ENCODE data around the gene DUT. TPM values are rescaled to one million over a fixed set of nuclear protein-coding genes. Genes with fewer than 3 reads are reported as not detected.

The DUT gene
- total RNA-seq, 1 experiment from 2014 or later, result 130 TPM

DNA sequence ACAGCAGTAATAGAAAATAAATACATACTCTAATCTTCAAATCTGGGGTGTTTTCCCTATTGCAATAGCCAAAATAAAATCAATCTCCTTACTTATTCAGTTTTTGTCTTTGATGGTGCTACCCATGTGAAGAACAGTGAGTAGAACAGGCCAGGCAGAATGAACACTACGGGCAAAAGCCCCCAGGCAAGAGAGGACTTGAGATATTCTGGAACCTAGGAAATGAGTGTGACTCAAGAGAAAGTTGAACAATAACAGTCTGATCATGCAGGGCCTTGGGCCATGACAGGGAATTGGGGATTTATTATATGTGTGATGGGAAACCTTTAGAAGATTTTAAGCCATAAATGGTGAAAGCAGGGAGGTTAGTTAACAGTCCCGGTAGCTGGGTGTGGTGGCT is 14.0 kb upstream of the DUT start:
- Histone ChIP-seq H3K36me3 (ENCODE audit: control insufficient read depth in 1 of 2, insufficient read depth in 2 of 2, low read length in 2 of 2) (no peaks in the 10 kb centered on the region), H3K4me3 (replicated peaks in 1 of 2; ENCODE audit: low read depth in 1 of 2, low read length in 2 of 2) (no peak overlapping the region), H3K9ac (ENCODE audit: low read length) (no peak overlapping the region), H3K9me2 (ENCODE audit: insufficient read depth) (no peaks in the 10 kb centered on the region), H3K9me3 (ENCODE audit: control insufficient read depth in 1 of 2, insufficient read depth in 1 of 2, low read depth in 1 of 2, low read length in 2 of 2) (no peaks in the 10 kb centered on the region), H3K27ac (ENCODE audit: low read depth, low read length) (no peak overlapping the region), H3K4me2 (ENCODE audit: low read length) (no peak overlapping the region), H3K4me1 (ENCODE audit: control insufficient read depth in 1 of 2, insufficient read depth in 2 of 2, low read length in 2 of 2) (no peaks in the 10 kb centered on the region), H4K20me1 (ENCODE audit: insufficient read depth) (no peaks in the 10 kb centered on the region), H3K79me2 (ENCODE audit: insufficient read depth, low read length) (no peaks in the 10 kb centered on the region), H2AFZ (ENCODE audit: low read depth, low read length, poor library complexity, severe bottlenecking) (no peak overlapping the region), H3K27me3 (ENCODE audit: insufficient read depth, low read length) (no peaks in the 10 kb centered on the region; the same call in 1 of the 2 replicates)
- RAD21 ChIA-PET (ENCODE audit: low non-redundant PET in 1 of 2, low total read pairs in 2 of 2, uncharacterized antibody in 2 of 2, unreplicated experiment in 2 of 2), result no interaction called here
- ATAC-seq (no peak), DNase-seq (ENCODE audit: low read depth, low spot score) (no peak)
- BruUV-seq (replicated peaks), result no TSS peak
- no peak for TF ChIP-seq EGR1 (IDR thresholded peaks at IDR 0.05; ENCODE audit: low read depth)
- TF ChIP-seq RAD21 (IDR thresholded peaks at IDR 0.05; ENCODE audit: low read depth), result no peak
- TF ChIP-seq, protein P1, sequence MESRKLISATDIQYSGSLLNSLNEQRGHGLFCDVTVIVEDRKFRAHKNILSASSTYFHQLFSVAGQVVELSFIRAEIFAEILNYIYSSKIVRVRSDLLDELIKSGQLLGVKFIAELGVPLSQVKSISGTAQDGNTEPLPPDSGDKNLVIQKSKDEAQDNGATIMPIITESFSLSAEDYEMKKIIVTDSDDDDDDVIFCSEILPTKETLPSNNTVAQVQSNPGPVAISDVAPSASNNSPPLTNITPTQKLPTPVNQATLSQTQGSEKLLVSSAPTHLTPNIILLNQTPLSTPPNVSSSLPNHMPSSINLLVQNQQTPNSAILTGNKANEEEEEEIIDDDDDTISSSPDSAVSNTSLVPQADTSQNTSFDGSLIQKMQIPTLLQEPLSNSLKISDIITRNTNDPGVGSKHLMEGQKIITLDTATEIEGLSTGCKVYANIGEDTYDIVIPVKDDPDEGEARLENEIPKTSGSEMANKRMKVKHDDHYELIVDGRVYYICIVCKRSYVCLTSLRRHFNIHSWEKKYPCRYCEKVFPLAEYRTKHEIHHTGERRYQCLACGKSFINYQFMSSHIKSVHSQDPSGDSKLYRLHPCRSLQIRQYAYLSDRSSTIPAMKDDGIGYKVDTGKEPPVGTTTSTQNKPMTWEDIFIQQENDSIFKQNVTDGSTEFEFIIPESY (IDR thresholded peaks at IDR 0.05; ENCODE audit: extremely low read depth, insufficient replicate concordance, low read length), result no peak
- no peak for TF ChIP-seq ZFX (IDR thresholded peaks at IDR 0.05)
- POLR2A ChIA-PET, result no interaction called here
- intact Hi-C loops (cut with micrococcal nuclease), result no loop called here
- CTCF ChIA-PET, result no interaction called here

DNA sequence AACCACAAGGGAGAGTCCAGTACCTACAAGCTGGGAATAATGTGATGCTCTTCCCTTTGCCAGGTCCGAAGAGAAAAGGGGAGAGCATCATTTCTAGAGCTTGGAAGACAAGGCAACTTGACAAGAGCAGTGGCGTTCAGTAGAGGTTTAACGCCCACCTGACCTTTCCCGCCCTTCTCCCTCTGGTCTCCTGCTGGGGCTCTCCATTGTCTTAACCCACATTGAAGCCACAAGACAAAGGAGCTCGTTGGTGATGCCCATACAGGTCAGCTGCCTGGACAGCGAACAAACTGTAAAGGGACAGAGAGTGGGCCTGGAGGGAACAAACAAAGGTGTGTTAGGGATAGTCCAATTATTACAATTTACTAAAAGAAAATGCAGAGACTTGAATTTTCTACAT is 13.1 kb upstream of the DUT start:
- Histone ChIP-seq H3K36me3 (ENCODE audit: control insufficient read depth in 1 of 2, insufficient read depth in 2 of 2, low read length in 2 of 2) (no peaks in the 10 kb centered on the region), H3K9me2 (ENCODE audit: insufficient read depth) (no peaks in the 10 kb centered on the region), H3K4me2 (ENCODE audit: low read length) (no peak overlapping the region), H3K4me3 (replicated peaks in 1 of 2; ENCODE audit: low read depth in 1 of 2, low read length in 2 of 2) (no peak overlapping the region), H4K20me1 (ENCODE audit: insufficient read depth) (no peaks in the 10 kb centered on the region), H3K4me1 (ENCODE audit: control insufficient read depth in 1 of 2, insufficient read depth in 2 of 2, low read length in 2 of 2) (no peaks in the 10 kb centered on the region), H3K9me3 (ENCODE audit: control insufficient read depth in 1 of 2, insufficient read depth in 1 of 2, low read depth in 1 of 2, low read length in 2 of 2) (no peaks in the 10 kb centered on the region), H3K79me2 (ENCODE audit: insufficient read depth, low read length) (no peaks in the 10 kb centered on the region), H2AFZ (ENCODE audit: low read depth, low read length, poor library complexity, severe bottlenecking) (no peak overlapping the region), H3K9ac (ENCODE audit: low read length) (no peak overlapping the region), H3K27ac (ENCODE audit: low read depth, low read length) (no peak overlapping the region), H3K27me3 (ENCODE audit: insufficient read depth, low read length) (no peaks in the 10 kb centered on the region; the same call in 1 of the 2 replicates)
- RAD21 ChIA-PET (ENCODE audit: low non-redundant PET in 1 of 2, low total read pairs in 2 of 2, uncharacterized antibody in 2 of 2, unreplicated experiment in 2 of 2), result no interaction called here
- POLR2A ChIA-PET, result no interaction called here
- intact Hi-C loops (cut with micrococcal nuclease), result no loop called here
- BruUV-seq (replicated peaks), result no TSS peak
- ATAC-seq (no peak), DNase-seq (ENCODE audit: low read depth, low spot score) (no peak)
- CTCF ChIA-PET, result no interaction called here
- TF ChIP-seq, protein P2, sequence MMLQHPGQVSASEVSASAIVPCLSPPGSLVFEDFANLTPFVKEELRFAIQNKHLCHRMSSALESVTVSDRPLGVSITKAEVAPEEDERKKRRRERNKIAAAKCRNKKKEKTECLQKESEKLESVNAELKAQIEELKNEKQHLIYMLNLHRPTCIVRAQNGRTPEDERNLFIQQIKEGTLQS (IDR thresholded peaks at IDR 0.05), result no peak
- TF ChIP-seq JUND (IDR thresholded peaks at IDR 0.05), result no peak
- TF ChIP-seq POLR2A (IDR thresholded peaks at IDR 0.05; ENCODE audit: borderline replicate concordance, extremely low read depth, insufficient read depth, insufficient read length), result no peak
- TF ChIP-seq CEBPB (IDR thresholded peaks at IDR 0.05; ENCODE audit: low read depth), result no peak
- no peak for TF ChIP-seq RAD21 (IDR thresholded peaks at IDR 0.05; ENCODE audit: low read depth)
- no peak for TF ChIP-seq SRF (IDR thresholded peaks at IDR 0.05; ENCODE audit: low read depth)
- no peak for TF ChIP-seq POLR2AphosphoS5 (IDR thresholded peaks at IDR 0.05; ENCODE audit: low read depth, low read length)
- TF ChIP-seq SP1 (IDR thresholded peaks at IDR 0.05; ENCODE audit: low read depth), result no peak
- no peak for TF ChIP-seq ZFX (IDR thresholded peaks at IDR 0.05)
- TF ChIP-seq EGR1 (IDR thresholded peaks at IDR 0.05; ENCODE audit: low read depth), result no peak
- TF ChIP-seq EZH2phosphoT487 (IDR thresholded peaks at IDR 0.05; ENCODE audit: borderline replicate concordance), result no peak
- TF ChIP-seq, protein P3, sequence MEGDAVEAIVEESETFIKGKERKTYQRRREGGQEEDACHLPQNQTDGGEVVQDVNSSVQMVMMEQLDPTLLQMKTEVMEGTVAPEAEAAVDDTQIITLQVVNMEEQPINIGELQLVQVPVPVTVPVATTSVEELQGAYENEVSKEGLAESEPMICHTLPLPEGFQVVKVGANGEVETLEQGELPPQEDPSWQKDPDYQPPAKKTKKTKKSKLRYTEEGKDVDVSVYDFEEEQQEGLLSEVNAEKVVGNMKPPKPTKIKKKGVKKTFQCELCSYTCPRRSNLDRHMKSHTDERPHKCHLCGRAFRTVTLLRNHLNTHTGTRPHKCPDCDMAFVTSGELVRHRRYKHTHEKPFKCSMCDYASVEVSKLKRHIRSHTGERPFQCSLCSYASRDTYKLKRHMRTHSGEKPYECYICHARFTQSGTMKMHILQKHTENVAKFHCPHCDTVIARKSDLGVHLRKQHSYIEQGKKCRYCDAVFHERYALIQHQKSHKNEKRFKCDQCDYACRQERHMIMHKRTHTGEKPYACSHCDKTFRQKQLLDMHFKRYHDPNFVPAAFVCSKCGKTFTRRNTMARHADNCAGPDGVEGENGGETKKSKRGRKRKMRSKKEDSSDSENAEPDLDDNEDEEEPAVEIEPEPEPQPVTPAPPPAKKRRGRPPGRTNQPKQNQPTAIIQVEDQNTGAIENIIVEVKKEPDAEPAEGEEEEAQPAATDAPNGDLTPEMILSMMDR (IDR thresholded peaks at IDR 0.05 in 2 of 3, conservative IDR thresholded peaks at IDR 0.05 in 1 of 3; ENCODE audit: borderline replicate concordance in 1 of 3, insufficient read depth in 1 of 3, low read depth in 2 of 3, low read length in 2 of 3), result no peak
- TF ChIP-seq CBX3 (IDR thresholded peaks at IDR 0.05; ENCODE audit: low read depth), result no peak
